Peyer's patch (tissue), 4 donors: ENCODE results near the gene BBS9. TPM values are rescaled to one million over a fixed set of nuclear protein-coding genes. Genes with fewer than 3 reads are reported as not detected.

ENCODE experiments used
- DNase-seq, 3 donors: peaks; one replicate each; pipeline ENCODE4 v3.0.0-alpha.2; 2017 to 2019
- H3K27ac ChIP-seq, 4 donors: fragments of 200-600 bp; sonication (generic); one replicate each; pipeline ENCODE4 v1.5.1; 2016 to 2019
- H3K27me3 ChIP-seq, 2 donors: fragments of 200-600 bp; sonication (generic); one replicate each; pipeline ENCODE4 v1.5.1; 2019
- H3K36me3 ChIP-seq, 3 donors: fragments of 200-600 bp; sonication (generic); one replicate each; pipeline ENCODE4 v1.5.1; 2016 to 2019
- H3K4me1 ChIP-seq, 4 donors: fragments of 200-600 bp; sonication (generic); one replicate each; pipeline ENCODE4 v1.5.1; 2016 to 2019
- H3K4me3 ChIP-seq, 4 donors: fragments of 200-600 bp; sonication (generic); 1 replicate in 3 of 4; 2 replicates in 1 of 4; pipeline ENCODE4 v1.5.1; 2016 to 2019; ENCODE audit warnings: mild to moderate bottlenecking in 1 of 4
- H3K9me3 ChIP-seq, 4 donors: fragments of 200-600 bp; sonication (generic); one replicate each; pipeline ENCODE4 v1.5.1; 2016 to 2019; ENCODE audit warnings: mild to moderate bottlenecking in 1 of 4
- CTCF ChIP-seq, 6 experiments: fragments of 450-650 bp in 4 of 6; fragments of 200-600 bp in 2 of 6; sonication (generic) in 1 of 6; IDR thresholded peaks; one replicate each; pipeline ENCODE4 v1.5.1; 2017 to 2019; ENCODE audit warnings: antibody characterized with exemption in 6 of 6, mild to moderate bottlenecking in 3 of 6, moderate library complexity in 1 of 6
- POLR2A ChIP-seq, 2 donors: fragments of 450-650 bp; IDR thresholded peaks; one replicate each; pipeline ENCODE4 v1.5.1; 2017; ENCODE audit warnings: antibody characterized with exemption in 2 of 2, mild to moderate bottlenecking in 2 of 2, moderate library complexity in 2 of 2
- total RNA-seq, 4 donors: library from RNA; depleted of rRNA; stranded (reverse); fragments of >200 nt; gene quantifications; one replicate each; pipeline ENCODE4 v1.1.0, GENCODE V29; 2016

The BBS9 gene
- total RNA-seq, 4 donors from 2014 or later = 10.9 to 51.2 (median 19.4) TPM

GRCh38 chr7:33336820-33337219 is 207.5 kb downstream of the BBS9 start:
- Histone ChIP-seq H3K36me3 (no peaks in the 10 kb centered on the region), H3K27ac (no peak overlapping the region), H3K9me3 (no peaks in the 10 kb centered on the region), H3K4me1 (no peaks in the 10 kb centered on the region), H3K4me3 (no peak overlapping the region), H3K27me3 (no peaks in the 10 kb centered on the region)
- DNase-seq = no peak
- TF ChIP-seq CTCF (IDR thresholded peaks at IDR 0.05) = no peak
- no peak for TF ChIP-seq POLR2A (IDR thresholded peaks at IDR 0.05)

- no peak overlapping the region for H3K4me3 ChIP-seq
- H3K27ac ChIP-seq = no peak overlapping the region
- H3K36me3 ChIP-seq = no peaks in the 10 kb centered on the region
- H3K4me1 ChIP-seq = no peaks in the 10 kb centered on the region
- DNase-seq = no peak
- TF ChIP-seq POLR2A (IDR thresholded peaks at IDR 0.05) (no peak), CTCF (IDR thresholded peaks at IDR 0.05) (no peak)
- no peaks in the 10 kb centered on the region for H3K9me3 ChIP-seq
- no peaks in the 10 kb centered on the region for H3K27me3 ChIP-seq
Measured at GRCh38 chr7:33339074-33339790, 209.9 kb downstream of the BBS9 start.

GRCh38 chr7:33346055-33346454 is 216.7 kb downstream of the BBS9 start:
- Histone ChIP-seq H3K4me3 (no peak overlapping the region), H3K9me3 (no peaks in the 10 kb centered on the region), H3K27me3 (no peaks in the 10 kb centered on the region), H3K4me1 (no peaks in the 10 kb centered on the region), H3K36me3 (no peaks in the 10 kb centered on the region), H3K27ac (no peak overlapping the region)
- TF ChIP-seq CTCF (IDR thresholded peaks at IDR 0.05) = no peak
- no peak for DNase-seq

GRCh38 chr7:33350577-33350976 is 221.2 kb downstream of the BBS9 start:
- no peaks in the 10 kb centered on the region for H3K9me3 ChIP-seq
- no peaks in the 10 kb centered on the region for H3K27me3 ChIP-seq
- no peaks in the 10 kb centered on the region for H3K4me1 ChIP-seq
- DNase-seq = no peak
- H3K36me3 ChIP-seq = no peaks in the 10 kb centered on the region
- no peak overlapping the region for H3K4me3 ChIP-seq
- TF ChIP-seq POLR2A (IDR thresholded peaks at IDR 0.05) (no peak), CTCF (IDR thresholded peaks at IDR 0.05) (no peak)
- H3K27ac ChIP-seq = no peak overlapping the region

- H3K4me3 ChIP-seq = no peak overlapping the region
- DNase-seq = no peak
- H3K9me3 ChIP-seq = no peaks in the 10 kb centered on the region
- H3K27ac ChIP-seq = no peak overlapping the region
- H3K4me1 ChIP-seq = no peaks in the 10 kb centered on the region
- H3K36me3 ChIP-seq = no peaks in the 10 kb centered on the region
- no peak for TF ChIP-seq POLR2A (IDR thresholded peaks at IDR 0.05)
- no peak for TF ChIP-seq CTCF (IDR thresholded peaks at IDR 0.05)
- H3K27me3 ChIP-seq = no peaks in the 10 kb centered on the region
Measured at GRCh38 chr7:33351709-33352108, 222.3 kb downstream of the BBS9 start.

GRCh38 chr7:33354201-33354600 is 224.8 kb downstream of the BBS9 start:
- TF ChIP-seq POLR2A (IDR thresholded peaks at IDR 0.05) (no peak), CTCF (IDR thresholded peaks at IDR 0.05) (no peak)
- DNase-seq = no peak
- no peak overlapping the region for H3K27ac ChIP-seq
- no peaks in the 10 kb centered on the region for H3K4me1 ChIP-seq
- no peaks in the 10 kb centered on the region for H3K27me3 ChIP-seq
- no peak overlapping the region for H3K4me3 ChIP-seq
- no peaks in the 10 kb centered on the region for H3K36me3 ChIP-seq
- no peaks in the 10 kb centered on the region for H3K9me3 ChIP-seq
